ENCODE measurements around the gene CNOT3.

Gene CNOT3

GRCh38 chr19:54151362-54152035 is 13.9 kb downstream of the CNOT3 start:
- Mint-ChIP-seq H3K4me1 (ENCODE audit: low read depth) (peaks cover 13% of the 10 kb centered on the region), H3K27ac (peak overlapping the region; percentile 45), H3K27me3 (ENCODE audit: low read depth) (no peaks in the 10 kb centered on the region), H3K4me3 (no peak overlapping the region), H3K36me3 (ENCODE audit: low read depth) (peaks cover 66% of the 10 kb centered on the region), H3K9me3 (no peaks in the 10 kb centered on the region)
- DNase-seq (ENCODE audit: low spot score) = no peak

GRCh38 chr19:54152267-54152666 is 14.7 kb downstream of the CNOT3 start:
- H3K27me3 Mint-ChIP-seq (ENCODE audit: low read depth) = no peaks in the 10 kb centered on the region
- peaks cover 63% of the 10 kb centered on the region for H3K36me3 Mint-ChIP-seq (ENCODE audit: low read depth)

GRCh38 chr19:54152878-54153524 is 15.4 kb downstream of the CNOT3 start:
- Mint-ChIP-seq H3K9me3 (no peaks in the 10 kb centered on the region), H3K27me3 (ENCODE audit: low read depth) (no peaks in the 10 kb centered on the region), H3K36me3 (ENCODE audit: low read depth) (peaks cover 61% of the 10 kb centered on the region), H3K4me3 (no peak overlapping the region), H3K4me1 (ENCODE audit: low read depth) (peaks cover 17% of the 10 kb centered on the region), H3K27ac (peak overlapping the region; percentile 57)
- no peak for DNase-seq (ENCODE audit: low spot score)

More at GRCh38 chr19:54152267-54152666, 14.7 kb downstream of the CNOT3 start:
- Mint-ChIP-seq H3K4me1 (ENCODE audit: low read depth) (peaks cover 16% of the 10 kb centered on the region), H3K9me3 (no peaks in the 10 kb centered on the region), H3K4me3 (no peak overlapping the region), H3K27ac (no peak overlapping the region)
- no peak for DNase-seq (ENCODE audit: low spot score)

- Mint-ChIP-seq H3K27ac (peak overlapping the region; percentile 26), H3K4me1 (ENCODE audit: low read depth) (peaks cover 24% of the 10 kb centered on the region), H3K27me3 (ENCODE audit: low read depth) (no peaks in the 10 kb centered on the region), H3K9me3 (no peaks in the 10 kb centered on the region), H3K4me3 (no peak overlapping the region), H3K36me3 (ENCODE audit: low read depth) (peaks cover 60% of the 10 kb centered on the region)
- DNase-seq (ENCODE audit: low spot score) = no peak
Observed at GRCh38 chr19:54153731-54154326, 16.3 kb downstream of the CNOT3 start.

GRCh38 chr19:54154603-54155345 is 17.2 kb downstream of the CNOT3 start:
- Mint-ChIP-seq H3K27me3 (ENCODE audit: low read depth) (no peaks in the 10 kb centered on the region), H3K4me1 (ENCODE audit: low read depth) (peaks cover 26% of the 10 kb centered on the region), H3K27ac (peak overlapping the region; percentile 65), H3K4me3 (no peak overlapping the region), H3K9me3 (no peaks in the 10 kb centered on the region), H3K36me3 (ENCODE audit: low read depth) (peaks cover 54% of the 10 kb centered on the region)
- no peak for DNase-seq (ENCODE audit: low spot score)

- no peaks in the 10 kb centered on the region for H3K27me3 Mint-ChIP-seq (ENCODE audit: low read depth)
- no peak overlapping the region for H3K27ac Mint-ChIP-seq
Observed at GRCh38 chr19:54155694-54156093, 18.1 kb downstream of the CNOT3 start.

GRCh38 chr19:54156490-54156889 is 18.9 kb downstream of the CNOT3 start:
- Mint-ChIP-seq H3K27me3 (ENCODE audit: low read depth) (no peaks in the 10 kb centered on the region), H3K27ac (no peak overlapping the region), H3K4me1 (ENCODE audit: low read depth) (peaks cover 36% of the 10 kb centered on the region), H3K4me3 (no peak overlapping the region), H3K9me3 (no peaks in the 10 kb centered on the region), H3K36me3 (ENCODE audit: low read depth) (peaks cover 44% of the 10 kb centered on the region)
- DNase-seq (ENCODE audit: low spot score) = no peak

More at GRCh38 chr19:54155694-54156093, 18.1 kb downstream of the CNOT3 start:
- H3K9me3 Mint-ChIP-seq = no peaks in the 10 kb centered on the region
- peaks cover 49% of the 10 kb centered on the region for H3K36me3 Mint-ChIP-seq (ENCODE audit: low read depth)
- H3K4me1 Mint-ChIP-seq (ENCODE audit: low read depth) = peaks cover 32% of the 10 kb centered on the region
- DNase-seq (ENCODE audit: low spot score) = no peak
- H3K4me3 Mint-ChIP-seq = no peak overlapping the region

- no peaks in the 10 kb centered on the region for H3K9me3 Mint-ChIP-seq
- DNase-seq (ENCODE audit: low spot score) = no peak
- no peaks in the 10 kb centered on the region for H3K27me3 Mint-ChIP-seq (ENCODE audit: low read depth)
- H3K4me1 Mint-ChIP-seq (ENCODE audit: low read depth) = peaks cover 36% of the 10 kb centered on the region
- peaks cover 41% of the 10 kb centered on the region for H3K36me3 Mint-ChIP-seq (ENCODE audit: low read depth)
- peak overlapping the region; percentile 6 for H3K27ac Mint-ChIP-seq
- peak overlapping the region; percentile 36 for H3K4me3 Mint-ChIP-seq
Observed at GRCh38 chr19:54156953-54157352, 19.4 kb downstream of the CNOT3 start.

- Mint-ChIP-seq H3K9me3 (no peaks in the 10 kb centered on the region), H3K4me3 (peak overlapping the region; percentile 100), H3K27ac (peak overlapping the region; percentile 100), H3K36me3 (ENCODE audit: low read depth) (peaks cover 30% of the 10 kb centered on the region), H3K4me1 (ENCODE audit: low read depth) (peaks cover 45% of the 10 kb centered on the region), H3K27me3 (ENCODE audit: low read depth) (no peaks in the 10 kb centered on the region)
- peak; percentile 51 for DNase-seq (ENCODE audit: low spot score)
Observed at GRCh38 chr19:54158812-54159351, 21.3 kb downstream of the CNOT3 start.

GRCh38 chr19:54159352-54160181 is 22.0 kb downstream of the CNOT3 start, which contains the start of gene LENG1:
Gene LENG1 (minus strand): TSS chr19:54159721. CDS start chr19:54159695, 26 bp downstream.
- H3K27me3 Mint-ChIP-seq (ENCODE audit: low read depth) = no peaks in the 10 kb centered on the region
- H3K4me1 Mint-ChIP-seq (ENCODE audit: low read depth) = peaks cover 46% of the 10 kb centered on the region
- H3K27ac Mint-ChIP-seq = peak within 1 kb of the TSS; percentile 100
- peak within 1 kb of the TSS; percentile 100 for H3K4me3 Mint-ChIP-seq
- no peaks in the 10 kb centered on the region for H3K9me3 Mint-ChIP-seq
- peaks cover 23% of the 10 kb centered on the region for H3K36me3 Mint-ChIP-seq (ENCODE audit: low read depth)
- peak; percentile 100 for DNase-seq (ENCODE audit: low spot score)

GRCh38 chr19:54160182-54160811 is 22.7 kb downstream of the CNOT3 start:
- Mint-ChIP-seq H3K4me1 (ENCODE audit: low read depth) (peaks cover 41% of the 10 kb centered on the region), H3K27me3 (ENCODE audit: low read depth) (no peaks in the 10 kb centered on the region)
- no peak for DNase-seq (ENCODE audit: low spot score)

GRCh38 chr19:54160854-54161253 is 23.3 kb downstream of the CNOT3 start:
- H3K36me3 Mint-ChIP-seq (ENCODE audit: low read depth) = peaks cover 15% of the 10 kb centered on the region
- peak overlapping the region; percentile 100 for H3K4me3 Mint-ChIP-seq
- H3K4me1 Mint-ChIP-seq (ENCODE audit: low read depth) = peaks cover 41% of the 10 kb centered on the region
- H3K9me3 Mint-ChIP-seq = no peaks in the 10 kb centered on the region
- no peaks in the 10 kb centered on the region for H3K27me3 Mint-ChIP-seq (ENCODE audit: low read depth)
- H3K27ac Mint-ChIP-seq = peak overlapping the region; percentile 100
- no peak for DNase-seq (ENCODE audit: low spot score)

More at GRCh38 chr19:54160182-54160811, 22.7 kb downstream of the CNOT3 start:
- H3K27ac Mint-ChIP-seq = peak overlapping the region; percentile 100
- peaks cover 18% of the 10 kb centered on the region for H3K36me3 Mint-ChIP-seq (ENCODE audit: low read depth)
- no peaks in the 10 kb centered on the region for H3K9me3 Mint-ChIP-seq
- H3K4me3 Mint-ChIP-seq = peak overlapping the region; percentile 100

Measured in T-helper 2 cell treated with Interferon-gamma antibody and Interleukin-4, amounts not matched to agents 5 μg/mL and 100 μg/mL, for 36 hours (primary cell).